ENCODE data around the gene EVL. TPM values are rescaled to one million over a fixed set of nuclear protein-coding genes. Genes with fewer than 3 reads are reported as not detected.

Gene EVL
- total and polyA plus RNA-seq, 2 of the 8 experiments (the other 6 are each of a cell fraction or from before 2014, with no cell fraction given) = 30.7 to 64.6 TPM

DNA sequence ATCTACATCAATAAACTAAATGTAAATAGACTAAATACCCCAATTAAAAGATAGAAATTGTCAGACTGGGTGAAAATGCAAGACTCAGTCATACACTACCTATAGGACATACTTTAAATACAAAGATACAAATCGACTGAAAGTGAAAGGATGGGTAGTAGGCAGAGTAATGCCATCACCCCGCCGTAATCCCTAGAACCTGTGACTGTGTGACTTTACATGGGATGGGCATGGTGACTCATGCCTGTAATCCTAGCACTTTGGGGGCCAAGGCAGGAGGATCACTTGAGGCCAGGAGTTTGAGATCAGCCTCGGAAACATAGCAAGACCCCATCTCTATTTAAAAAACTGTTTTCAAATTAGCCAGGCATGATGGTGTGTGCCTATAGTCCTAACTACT lies 2.6 kb upstream of the EVL start:
- no peak overlapping the region for H3K56ac ChIP-seq (replicated peaks; ENCODE audit: insufficient read length, low read depth, low read length)
- H3K23me2 ChIP-seq (ENCODE audit: low read depth, low read length) = no peaks in the 10 kb centered on the region
- no peak overlapping the region for H2AFZ ChIP-seq (ENCODE audit: low read length)
- DNase-seq (ENCODE audit: low read depth in 1 of 2, low spot score in 2 of 2) = no peak
- no peak overlapping the region for H3K18ac ChIP-seq (ENCODE audit: extremely low read depth, low read length)
- no peak overlapping the region for H3K4ac ChIP-seq (replicated peaks; ENCODE audit: insufficient read length, low read depth, low read length)
- no peak overlapping the region for H2BK12ac ChIP-seq (ENCODE audit: low read depth, low read length)
- peaks cover 0 to 1% of the 10 kb centered on the region in 2 experiments for H4K20me1 ChIP-seq (replicated peaks in 1 of 2; ENCODE audit: control insufficient read depth in 1 of 2, insufficient read depth in 2 of 2, low read length in 2 of 2)
- no peak overlapping the region for H2BK5ac ChIP-seq (ENCODE audit: low read depth, low read length)
- CTCF ChIA-PET (ENCODE audit: partially characterized antibody) = interaction anchor here (0.7 to 1.5 kb wide), 4 partner anchors 8 to 57 kb away, joined by 3 to 6 read pairs (median 4); no protein-coding TSS in a partner anchor
- POLR2A ChIA-PET (ENCODE audit: partially characterized antibody) = no interaction called here
- H3K4me3 ChIP-seq (ENCODE audit: extremely low read depth in 1 of 4, insufficient read depth in 2 of 4, low read depth in 3 of 4, low read length in 4 of 4) = no peak overlapping the region
- WGBS, 2 experiments (ENCODE audit: extremely low coverage in 1 of 2, insufficient coverage in 1 of 2, insufficient read length in 1 of 2, insufficient replicate concordance in 2 of 2, low coverage in 1 of 2, low lambda C conversion rate in 2 of 2, missing lambda C conversion rate in 1 of 2) = 94% methylated on average over 4 of the region's 4 CpGs; no CpG with 5 or more reads in 1 of the 2 experiments
- no peaks in the 10 kb centered on the region for H3K27me3 ChIP-seq (replicated peaks in 1 of 4; ENCODE audit: control insufficient read depth in 3 of 4, extremely low read depth in 1 of 4, insufficient read depth in 3 of 4, low read length in 3 of 4)
- no peak overlapping the region for H2BK15ac ChIP-seq (ENCODE audit: low read length)
- H2BK120ac ChIP-seq (replicated peaks; ENCODE audit: low read depth, low read length) = no peak overlapping the region
- no peaks in the 10 kb centered on the region for H3K79me2 ChIP-seq (ENCODE audit: control insufficient read depth in 1 of 2, insufficient read depth in 2 of 2, low read length in 2 of 2)
- H2BK20ac ChIP-seq (ENCODE audit: low read length) = no peak overlapping the region
- H3K23ac ChIP-seq (ENCODE audit: insufficient read length) = no peak overlapping the region
- no peak overlapping the region for H3K27ac ChIP-seq (ENCODE audit: low read depth, low read length)
- no peaks in the 10 kb centered on the region for H3K79me1 ChIP-seq (ENCODE audit: low read depth, low read length)
- H3K9me3 ChIP-seq (ENCODE audit: insufficient read depth in 2 of 2, low read depth in 1 of 2, low read length in 1 of 2) = no peaks in the 10 kb centered on the region
- no peak overlapping the region for H3K9ac ChIP-seq (replicated peaks in 1 of 4; ENCODE audit: extremely low read depth in 1 of 4, low read depth in 3 of 4, low read length in 3 of 4)
- no peak overlapping the region for H4K8ac ChIP-seq (ENCODE audit: extremely low read depth, insufficient read depth, low read length)
- no peak overlapping the region for H3K14ac ChIP-seq (ENCODE audit: insufficient read length)
- no peaks in the 10 kb centered on the region for H3K4me1 ChIP-seq (replicated peaks in 1 of 4; ENCODE audit: control insufficient read depth in 3 of 4, insufficient read depth in 4 of 4, low read length in 3 of 4)
- no peak overlapping the region for H4K5ac ChIP-seq (ENCODE audit: insufficient read length, low read depth, low read length)
- H3K4me2 ChIP-seq (ENCODE audit: insufficient read depth in 1 of 2, low read depth in 2 of 2, low read length in 2 of 2) = no peak overlapping the region
- H3K36me3 ChIP-seq (ENCODE audit: control insufficient read depth in 2 of 4, insufficient read depth in 4 of 4, low read length in 3 of 4) = no peaks in the 10 kb centered on the region
- H4K91ac ChIP-seq (replicated peaks; ENCODE audit: insufficient read length, low read length) = no peak overlapping the region
- no peak for FAIRE-seq
- H2AK5ac ChIP-seq (ENCODE audit: low read depth, low read length) = no peak overlapping the region
- no peak for TF ChIP-seq SAP30 (IDR thresholded peaks at IDR 0.05; ENCODE audit: insufficient read depth, insufficient replicate concordance, low read length)
- no peak for TF ChIP-seq RXRA (IDR thresholded peaks at IDR 0.05; ENCODE audit: insufficient read depth, low read depth, low read length)
- TF ChIP-seq KDM1A (IDR thresholded peaks at IDR 0.05; ENCODE audit: borderline replicate concordance, low read length) = no peak
- TF ChIP-seq CREB1 (IDR thresholded peaks at IDR 0.05) = no peak
- no peak for TF ChIP-seq SP2 (IDR thresholded peaks at IDR 0.05; ENCODE audit: low read length)
- TF ChIP-seq, protein P1, sequence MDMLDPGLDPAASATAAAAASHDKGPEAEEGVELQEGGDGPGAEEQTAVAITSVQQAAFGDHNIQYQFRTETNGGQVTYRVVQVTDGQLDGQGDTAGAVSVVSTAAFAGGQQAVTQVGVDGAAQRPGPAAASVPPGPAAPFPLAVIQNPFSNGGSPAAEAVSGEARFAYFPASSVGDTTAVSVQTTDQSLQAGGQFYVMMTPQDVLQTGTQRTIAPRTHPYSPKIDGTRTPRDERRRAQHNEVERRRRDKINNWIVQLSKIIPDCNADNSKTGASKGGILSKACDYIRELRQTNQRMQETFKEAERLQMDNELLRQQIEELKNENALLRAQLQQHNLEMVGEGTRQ (IDR thresholded peaks at IDR 0.05; ENCODE audit: low read length) = no peak
- no peak for TF ChIP-seq ASH2L (IDR thresholded peaks at IDR 0.05; ENCODE audit: low read length)
- TF ChIP-seq BRCA1 (IDR thresholded peaks at IDR 0.05; ENCODE audit: low read depth, low read length) = no peak
- TF ChIP-seq CBX5 (IDR thresholded peaks at IDR 0.05; ENCODE audit: low read depth, low read length) = no peak
- TF ChIP-seq CBX8 (IDR thresholded peaks at IDR 0.05; ENCODE audit: borderline replicate concordance, low read depth, low read length) = no peak

Measured in H1 (cell line).